Endometrium (tissue), 2 donors: Measurements from ENCODE around the gene CREM.
"Not testable (repeated sequence)": the region's sequence is repeated elsewhere in the genome, so short reads cannot be mapped to it uniquely, and the experiment has no call there.

ENCODE experiments used
- FAIRE-seq: peaks from 2 replicates; lab custom pipeline; 2012; peaks lifted over from hg19 to GRCh38; lab: Jason Lieb, UNC
- donor health status: control.
- donor health status: control.

Gene CREM

DNA sequence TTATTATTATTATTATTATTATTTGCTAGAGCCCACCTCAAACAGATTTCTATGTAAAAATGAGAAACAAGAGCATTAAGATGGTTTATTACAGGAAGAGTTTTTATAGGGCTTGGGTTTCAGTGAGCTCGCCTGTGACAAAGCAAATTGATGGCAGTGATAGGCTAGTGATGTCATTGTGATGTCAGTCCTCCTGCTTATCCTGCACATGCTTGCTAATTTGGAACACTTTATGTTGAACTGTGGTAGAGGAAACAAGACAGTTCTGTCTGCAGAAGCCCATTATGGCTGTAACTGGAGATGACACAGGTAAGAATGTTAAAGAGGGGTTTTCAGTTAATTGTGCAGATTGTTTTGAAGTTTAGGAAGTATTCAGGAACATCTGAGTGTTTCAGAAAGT is 68.3 kb downstream of the CREM start:
- FAIRE-seq, result no peak

- FAIRE-seq, result peak; percentile 80
Measured at GRCh38 chr10:35195361-35196306, 69.0 kb downstream of the CREM start.

GRCh38 chr10:35200487-35200886 is 73.8 kb downstream of the CREM start:
- no peak for FAIRE-seq

DNA sequence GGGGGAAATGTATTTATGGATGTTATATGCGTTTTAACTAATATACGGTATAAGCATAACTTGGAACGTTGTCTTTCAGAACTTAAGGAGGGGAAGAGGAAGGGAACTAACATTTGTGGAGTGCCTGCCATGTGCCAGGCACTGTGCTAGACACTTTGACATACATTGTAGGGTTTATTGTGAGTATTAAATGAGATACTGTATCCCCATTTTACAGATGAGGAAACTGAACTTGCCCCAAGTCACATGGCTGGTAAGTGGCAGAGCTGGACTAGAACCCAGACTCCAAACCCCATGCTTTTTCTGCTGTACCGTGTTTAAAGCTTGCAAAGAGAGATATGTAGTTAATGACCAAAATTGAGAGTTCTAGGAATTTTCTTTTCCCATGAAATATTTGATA is 74.6 kb downstream of the CREM start:
- no peak for FAIRE-seq

DNA sequence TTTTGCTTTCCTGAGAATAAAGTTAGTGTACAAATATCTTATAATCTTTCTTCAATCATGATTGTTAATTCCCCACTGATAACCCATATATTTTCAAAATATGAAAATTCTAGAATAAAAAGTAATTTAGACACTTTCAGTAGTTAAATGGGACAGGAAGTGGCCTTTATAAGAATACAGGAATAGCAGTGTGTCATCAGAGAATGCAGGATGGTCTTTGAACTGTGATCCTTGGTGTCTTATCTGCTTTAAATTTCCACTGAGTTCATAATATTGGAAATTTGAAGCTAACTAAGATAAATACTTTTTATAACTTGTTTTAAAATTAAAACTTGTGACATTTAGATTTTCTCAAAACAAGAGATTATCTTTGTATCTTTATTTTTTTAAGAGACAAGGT is 75.4 kb downstream of the CREM start:
- FAIRE-seq, result no peak

- no peak for FAIRE-seq
Measured at GRCh38 chr10:35203745-35204144, 77.1 kb downstream of the CREM start.

- peak; percentile 8 for FAIRE-seq
Measured at GRCh38 chr10:35204650-35205319, 78.1 kb downstream of the CREM start.

GRCh38 chr10:35206274-35206673 is 79.6 kb downstream of the CREM start:
- no peak for FAIRE-seq

DNA sequence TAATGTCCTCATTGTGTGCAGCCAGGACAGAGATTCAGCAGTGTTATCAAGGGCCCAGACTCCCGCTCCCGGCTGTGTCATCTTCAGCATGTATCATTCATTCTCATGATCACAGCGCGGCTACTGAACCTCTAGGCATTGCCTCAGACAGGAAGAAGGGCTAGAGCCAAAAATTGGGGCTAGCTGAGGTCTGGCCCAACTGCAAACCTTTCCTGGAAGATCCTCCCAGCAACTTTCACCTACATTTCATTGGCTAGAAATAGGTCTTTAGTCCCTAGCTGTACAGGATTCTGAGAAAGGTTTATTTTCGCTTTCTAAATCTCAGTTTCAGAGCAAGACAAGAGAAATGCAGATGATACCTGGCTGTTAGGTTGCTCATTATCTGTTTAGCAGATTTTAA is 81.9 kb downstream of the CREM start:
- FAIRE-seq, result no peak

DNA sequence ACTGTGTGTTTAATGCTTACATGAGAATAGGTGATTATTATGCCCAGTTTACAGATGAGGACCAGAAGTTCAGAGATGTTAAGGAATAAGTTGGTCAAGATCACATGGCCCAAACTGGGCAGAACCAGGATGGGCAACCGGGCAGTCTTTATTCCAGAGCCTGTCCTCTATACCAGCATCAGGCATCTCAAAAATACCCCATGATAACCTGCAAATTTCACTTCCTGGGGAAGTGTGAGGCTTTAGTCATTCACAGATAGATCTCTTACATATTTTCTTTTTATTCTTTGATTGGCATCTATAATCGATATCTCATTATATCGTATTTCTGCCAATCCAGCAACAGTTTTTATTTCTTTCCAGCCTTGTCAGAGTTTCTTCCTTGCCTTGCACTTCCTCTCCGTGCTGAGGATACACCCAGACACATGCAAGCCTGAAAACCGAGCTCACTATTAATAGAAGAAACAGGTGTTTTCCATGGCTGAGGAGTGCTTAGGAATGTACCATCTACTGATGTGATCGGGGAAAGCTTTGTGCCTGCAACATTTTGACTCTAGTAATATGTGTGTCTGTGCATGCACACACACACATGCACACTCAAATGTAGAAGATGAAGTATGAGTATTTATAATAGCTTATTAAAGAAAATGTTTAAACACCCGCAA is 82.4 kb downstream of the CREM start:
- FAIRE-seq, result no peak

GRCh38 chr10:35210961-35211360 is 84.3 kb downstream of the CREM start:
- no peak for FAIRE-seq

- no peak for FAIRE-seq
Measured at GRCh38 chr10:35211390-35211789, 84.7 kb downstream of the CREM start.

DNA sequence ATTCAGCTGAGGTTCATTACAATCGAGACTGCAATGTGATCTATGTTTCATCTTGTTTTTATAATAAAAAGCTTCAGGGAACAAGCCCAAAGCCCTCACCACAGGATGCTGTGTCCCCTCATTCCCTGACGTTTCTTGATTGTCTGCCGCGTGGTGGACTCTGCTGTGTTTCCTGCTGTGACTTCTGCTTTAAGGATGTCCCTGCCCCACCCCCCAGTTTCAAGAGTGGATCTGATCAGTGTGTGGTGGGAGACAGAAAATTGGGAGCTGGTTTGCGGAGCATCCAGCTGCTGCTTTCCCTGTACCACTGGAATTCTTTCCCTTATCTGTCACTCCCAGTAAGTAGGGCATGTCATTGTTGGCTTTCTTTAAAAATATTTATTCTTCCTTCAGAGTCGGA is 86.2 kb downstream of the CREM start:
- FAIRE-seq, result no peak

DNA sequence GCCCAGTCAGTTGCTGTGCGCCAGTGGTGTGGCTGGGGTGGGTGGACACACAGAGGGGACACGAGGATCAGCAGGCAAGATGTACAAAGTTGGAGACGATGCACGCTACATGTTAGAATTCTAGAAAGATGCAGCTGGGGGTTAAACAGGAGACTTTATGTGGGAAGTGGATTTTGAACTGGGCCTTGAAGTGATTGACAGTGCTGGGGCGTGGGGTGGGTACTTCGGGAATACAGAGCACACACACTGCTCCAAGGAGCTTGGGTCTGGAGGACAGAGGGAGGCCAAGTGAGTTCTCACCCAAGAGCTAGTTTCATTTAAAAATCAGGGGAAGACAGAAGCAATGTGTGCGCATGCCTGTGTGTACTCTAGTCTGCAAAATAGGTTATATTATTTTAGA is 87.1 kb downstream of the CREM start:
- FAIRE-seq, result no peak

DNA sequence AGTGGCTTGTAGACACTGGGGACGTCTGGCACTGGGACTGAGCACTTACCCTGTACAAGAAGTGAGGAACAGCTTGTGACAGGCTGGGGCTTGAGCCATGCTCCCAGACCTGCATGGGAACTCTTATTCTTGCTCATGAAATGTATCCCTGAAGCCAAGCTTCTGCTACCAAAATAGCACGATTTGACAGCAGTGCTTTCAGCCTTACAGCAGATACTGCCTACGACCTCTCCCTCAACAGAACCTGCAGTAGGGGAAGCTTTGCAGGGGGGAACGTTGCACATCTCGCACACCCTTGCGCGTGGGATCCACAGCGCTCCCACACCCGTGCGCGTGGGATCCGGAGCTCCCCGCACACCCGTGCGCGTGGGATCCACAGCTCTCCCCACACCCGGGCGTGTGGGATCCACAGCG is 88.0 kb downstream of the CREM start:
- no peak for FAIRE-seq

DNA sequence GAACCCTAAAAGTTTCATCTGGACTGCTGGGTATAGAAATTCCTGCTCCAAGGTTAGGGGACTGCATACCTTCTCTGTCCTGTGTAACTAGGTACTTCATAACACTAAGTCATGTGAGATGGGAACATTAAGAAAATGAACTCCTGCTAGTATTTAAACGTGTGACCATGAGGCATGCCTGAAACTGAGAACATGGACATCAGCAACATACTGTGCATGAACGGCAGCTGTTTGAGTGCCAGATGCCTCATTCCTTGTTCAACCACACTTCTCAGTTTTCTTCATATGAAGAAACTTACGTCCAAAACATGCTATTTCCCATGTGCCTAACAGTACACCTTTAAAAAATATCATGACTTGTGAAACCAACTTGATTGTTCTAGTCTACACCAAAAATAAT is 88.5 kb downstream of the CREM start:
- FAIRE-seq, result no peak

- no peak for FAIRE-seq
Measured at GRCh38 chr10:35216303-35216905, 89.8 kb downstream of the CREM start.

DNA sequence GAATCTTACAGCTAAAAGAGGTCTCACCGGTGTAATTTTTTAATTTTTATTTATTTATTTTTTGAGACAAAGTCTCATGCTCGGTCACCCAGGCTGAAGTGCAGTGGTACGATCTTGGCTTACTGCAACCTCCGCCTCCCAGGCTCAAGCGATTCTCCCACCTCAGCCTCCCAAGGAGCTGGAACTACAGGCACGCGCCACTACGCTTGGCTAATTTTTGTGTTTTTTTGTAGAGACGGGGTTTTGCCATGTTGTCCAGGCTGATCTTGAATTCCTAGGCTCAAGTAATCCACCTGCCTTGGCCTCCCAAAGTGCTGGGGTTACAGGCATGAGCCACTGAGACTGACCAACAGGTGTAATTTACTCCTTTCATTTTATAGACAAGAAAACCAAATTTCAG is 90.3 kb downstream of the CREM start:
- FAIRE-seq, result not testable (repeated sequence)

DNA sequence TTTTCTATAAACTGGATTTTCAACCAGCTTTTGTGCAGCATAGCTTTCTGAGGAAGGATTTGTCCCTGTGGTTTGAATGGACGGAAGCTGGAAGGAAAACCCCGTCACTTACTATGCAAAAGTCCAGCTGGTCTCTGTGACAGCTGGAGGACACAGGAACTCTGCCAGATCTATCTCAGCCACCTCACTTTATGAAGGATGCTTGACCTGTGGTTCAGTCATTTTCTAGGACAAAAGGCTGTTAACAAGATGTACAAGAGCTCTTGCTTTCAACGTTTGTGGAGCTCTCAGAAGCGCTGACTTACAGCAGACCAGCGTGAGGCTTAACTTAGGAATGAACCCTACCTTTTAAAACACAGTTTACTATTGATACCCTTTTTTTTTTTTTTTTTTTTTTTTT is 90.8 kb downstream of the CREM start:
- FAIRE-seq, result no peak

DNA sequence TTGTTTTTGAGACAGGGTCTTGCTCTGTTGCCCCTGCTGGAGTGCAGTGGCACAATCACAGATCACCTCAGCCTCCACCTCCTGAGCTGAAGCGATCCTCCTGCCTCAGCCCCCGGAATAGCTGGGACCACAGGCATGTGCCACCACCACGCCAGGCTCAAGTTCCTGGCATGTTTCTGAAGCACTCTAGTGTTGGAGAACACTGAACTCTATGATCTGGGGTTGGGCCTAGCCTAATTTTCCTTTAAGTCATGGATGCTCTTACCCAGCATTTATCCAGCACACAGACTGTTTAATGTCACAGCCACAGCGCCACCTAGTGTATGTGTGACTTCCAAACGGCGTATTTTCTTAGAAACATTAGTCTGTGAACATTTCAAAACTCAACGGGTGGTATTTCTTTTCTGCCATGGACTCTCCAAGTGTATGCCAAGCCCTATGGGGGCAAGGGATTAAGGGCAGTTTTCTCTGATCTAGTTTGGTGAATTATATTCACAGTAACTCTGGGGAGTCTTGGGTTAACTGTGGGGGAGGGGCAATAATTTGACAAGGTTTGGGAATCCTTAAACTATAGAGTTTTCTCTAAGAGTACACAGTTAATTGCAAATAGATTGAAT is 91.8 kb downstream of the CREM start:
- no peak for FAIRE-seq

DNA sequence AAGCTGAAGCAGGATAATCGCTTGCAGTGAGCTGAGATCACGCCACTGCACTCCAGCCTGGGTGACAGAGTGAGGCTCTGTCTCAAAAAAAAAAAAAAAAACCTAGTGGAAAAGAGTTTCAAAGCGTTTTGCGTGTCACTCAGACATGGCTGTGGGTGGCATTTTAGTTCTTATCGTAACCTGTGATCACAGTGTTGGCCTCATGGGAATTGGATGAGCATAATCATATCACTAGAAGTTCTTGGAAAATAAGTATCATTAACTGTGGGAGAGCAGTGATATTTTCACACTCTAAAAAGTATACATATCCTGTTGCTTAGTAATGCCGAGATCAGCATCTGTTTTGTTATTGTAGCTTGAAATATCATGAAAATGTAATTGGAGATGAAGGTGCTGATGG is 92.6 kb downstream of the CREM start:
- no peak for FAIRE-seq
